Type B pancreatic cell (in vitro differentiated cells): Measurements from ENCODE around the gene NCOA1. TPM values are rescaled to one million over a fixed set of nuclear protein-coding genes. Genes with fewer than 3 reads are reported as not detected.
"Not testable (repeated sequence)": the region's sequence is repeated elsewhere in the genome, so short reads cannot be mapped to it uniquely, and the experiment has no call there.

Source experiments
- DNase-seq: peaks from one replicate; pipeline ENCODE4 v3.0.0; 2021; ENCODE audit warnings: mixed read lengths; ENCODE audit not compliant: unreplicated experiment; ENCODE audit errors: extremely low spot score
- H3K27ac Mint-ChIP-seq: 2 replicates; pipeline ENCODE4 v1.8.0; 2021; ENCODE audit warnings: mild to moderate bottlenecking, mixed read lengths
- H3K27me3 Mint-ChIP-seq: 2 replicates; pipeline ENCODE4 v1.8.0; 2021; ENCODE audit warnings: mixed read lengths
- H3K36me3 Mint-ChIP-seq: 2 replicates; pipeline ENCODE4 v1.8.0; 2021; ENCODE audit warnings: mixed read lengths
- H3K4me1 Mint-ChIP-seq: one replicate; pipeline ENCODE4 v1.8.0; 2021; ENCODE audit warnings: mixed read lengths; ENCODE audit not compliant: unreplicated experiment
- H3K4me3 Mint-ChIP-seq: 2 replicates; pipeline ENCODE4 v1.8.0; 2021; ENCODE audit warnings: mild to moderate bottlenecking, mixed read lengths
- H3K9me3 Mint-ChIP-seq: 2 replicates; pipeline ENCODE4 v1.8.0; 2021; ENCODE audit warnings: mixed read lengths
- total RNA-seq: library from RNA; stranded (reverse); gene quantifications from 2 replicates; pipeline ENCODE4 v1.2.1, GENCODE V29; 2021; ENCODE audit warnings: low replicate concordance
- TF ChIP-seq, protein P1 (sequence below): fragments of 200-600 bp; sonication (generic); conservative IDR thresholded peaks from 2 replicates; pipeline ENCODE4 v1.5.0; 2021; ENCODE audit warnings: antibody characterized with exemption, mild to moderate bottlenecking

NCOA1 gene
- total RNA-seq, 1 donor from 2014 or later, result 23.8 TPM

DNA sequence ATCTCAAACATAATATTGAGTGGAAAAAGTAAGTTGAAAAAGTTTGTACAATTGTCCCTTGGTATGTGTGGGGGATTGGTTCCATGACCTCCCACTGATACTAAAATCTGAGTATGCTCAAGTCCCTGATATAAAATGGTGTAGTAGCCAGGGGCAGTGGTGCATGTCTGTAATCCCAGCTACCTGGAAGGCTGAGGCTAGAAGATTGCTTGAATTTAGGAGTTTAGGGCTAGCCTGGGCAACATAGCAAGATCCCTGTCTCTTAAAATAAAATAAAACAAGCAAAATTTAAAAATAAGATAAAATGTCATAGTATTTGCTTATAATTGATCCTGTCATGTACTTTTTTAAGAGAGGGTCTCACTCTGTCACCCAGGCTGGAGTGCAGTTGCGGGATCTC is 180.2 kb downstream of the NCOA1 start:
- Mint-ChIP-seq H3K27me3 (no peaks in the 10 kb centered on the region), H3K9me3 (no peaks in the 10 kb centered on the region), H3K27ac (no peak overlapping the region), H3K4me1 (peaks cover 5% of the 10 kb centered on the region), H3K36me3 (peaks cover 11% of the 10 kb centered on the region), H3K4me3 (no peak overlapping the region)
- TF ChIP-seq, protein P1, sequence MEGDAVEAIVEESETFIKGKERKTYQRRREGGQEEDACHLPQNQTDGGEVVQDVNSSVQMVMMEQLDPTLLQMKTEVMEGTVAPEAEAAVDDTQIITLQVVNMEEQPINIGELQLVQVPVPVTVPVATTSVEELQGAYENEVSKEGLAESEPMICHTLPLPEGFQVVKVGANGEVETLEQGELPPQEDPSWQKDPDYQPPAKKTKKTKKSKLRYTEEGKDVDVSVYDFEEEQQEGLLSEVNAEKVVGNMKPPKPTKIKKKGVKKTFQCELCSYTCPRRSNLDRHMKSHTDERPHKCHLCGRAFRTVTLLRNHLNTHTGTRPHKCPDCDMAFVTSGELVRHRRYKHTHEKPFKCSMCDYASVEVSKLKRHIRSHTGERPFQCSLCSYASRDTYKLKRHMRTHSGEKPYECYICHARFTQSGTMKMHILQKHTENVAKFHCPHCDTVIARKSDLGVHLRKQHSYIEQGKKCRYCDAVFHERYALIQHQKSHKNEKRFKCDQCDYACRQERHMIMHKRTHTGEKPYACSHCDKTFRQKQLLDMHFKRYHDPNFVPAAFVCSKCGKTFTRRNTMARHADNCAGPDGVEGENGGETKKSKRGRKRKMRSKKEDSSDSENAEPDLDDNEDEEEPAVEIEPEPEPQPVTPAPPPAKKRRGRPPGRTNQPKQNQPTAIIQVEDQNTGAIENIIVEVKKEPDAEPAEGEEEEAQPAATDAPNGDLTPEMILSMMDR, result no peak
- DNase-seq, result no peak

DNA sequence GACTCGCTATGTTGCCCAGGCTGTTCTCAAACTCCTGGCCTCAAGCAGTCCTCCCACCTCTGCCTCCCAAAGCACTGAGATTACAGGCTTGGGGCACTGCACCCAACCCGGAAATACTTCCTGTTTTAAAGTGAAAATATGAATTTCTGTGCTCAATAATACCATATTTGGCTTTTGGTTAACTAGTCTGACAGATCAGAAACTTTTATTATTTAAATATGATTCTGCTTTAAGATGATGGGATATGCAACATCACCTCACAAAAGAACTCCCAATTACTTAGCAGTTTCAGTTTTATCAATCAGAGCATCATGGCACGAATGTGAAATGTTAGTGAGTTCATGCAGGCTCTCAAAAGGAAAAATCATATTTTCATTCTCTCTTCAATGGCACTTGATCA is 181.5 kb downstream of the NCOA1 start:
- Mint-ChIP-seq H3K4me1 (peaks cover 5% of the 10 kb centered on the region), H3K27ac (no peak overlapping the region), H3K9me3 (no peaks in the 10 kb centered on the region), H3K4me3 (no peak overlapping the region), H3K36me3 (peaks cover 16% of the 10 kb centered on the region), H3K27me3 (no peaks in the 10 kb centered on the region)
- DNase-seq, result no peak
- TF ChIP-seq, protein P1, result no peak

DNA sequence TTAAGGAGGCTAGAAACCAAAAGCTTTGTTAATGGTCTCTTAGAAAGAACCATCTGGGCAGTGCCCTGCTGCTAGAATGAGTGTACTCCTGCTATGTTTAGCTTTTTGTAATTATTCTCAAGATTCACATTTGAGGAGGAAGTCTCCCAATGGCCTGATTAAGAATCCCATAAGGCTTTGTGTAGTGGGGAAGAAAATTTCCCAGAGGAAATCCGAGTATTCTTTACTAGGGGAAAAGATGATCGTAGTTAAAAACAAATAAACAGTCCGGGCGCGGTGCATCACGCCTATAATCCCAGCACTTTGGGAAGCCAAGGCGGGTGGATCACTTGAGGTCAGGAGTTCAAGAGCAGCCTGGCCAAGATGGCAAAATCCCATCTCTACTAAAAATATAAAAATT is 184.3 kb downstream of the NCOA1 start:
- TF ChIP-seq, protein P1, result no peak
- Mint-ChIP-seq H3K27ac (no peak overlapping the region), H3K9me3 (no peaks in the 10 kb centered on the region), H3K4me1 (peaks cover 5% of the 10 kb centered on the region), H3K36me3 (peaks cover 31% of the 10 kb centered on the region), H3K4me3 (no peak overlapping the region), H3K27me3 (no peaks in the 10 kb centered on the region)
- DNase-seq, result no peak

DNA sequence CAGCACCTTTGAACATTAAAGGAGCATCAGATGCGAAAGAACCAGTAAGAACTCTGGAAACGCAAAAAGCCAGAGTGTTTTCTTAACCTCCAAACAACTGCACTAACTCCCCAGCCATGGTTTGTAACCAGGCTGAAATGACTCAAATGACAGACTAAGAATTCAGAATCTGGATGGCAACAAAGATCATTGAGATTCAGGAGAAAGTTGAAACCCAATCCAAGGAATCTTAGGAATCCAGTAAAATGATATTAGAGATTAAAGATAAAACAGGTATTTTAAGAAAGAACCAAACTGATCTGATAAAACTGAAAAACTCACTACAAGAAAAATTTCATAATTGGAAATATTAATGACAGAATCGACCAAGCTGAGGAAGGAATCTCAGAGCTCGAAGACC is 185.4 kb downstream of the NCOA1 start:
- H3K27ac Mint-ChIP-seq, result no peak overlapping the region
- H3K9me3 Mint-ChIP-seq, result no peaks in the 10 kb centered on the region
- no peaks in the 10 kb centered on the region for H3K27me3 Mint-ChIP-seq
- no peak overlapping the region for H3K4me3 Mint-ChIP-seq
- TF ChIP-seq, protein P1, result no peak
- peaks cover 33% of the 10 kb centered on the region for H3K36me3 Mint-ChIP-seq
- no peak for DNase-seq
- H3K4me1 Mint-ChIP-seq, result peaks cover 5% of the 10 kb centered on the region

DNA sequence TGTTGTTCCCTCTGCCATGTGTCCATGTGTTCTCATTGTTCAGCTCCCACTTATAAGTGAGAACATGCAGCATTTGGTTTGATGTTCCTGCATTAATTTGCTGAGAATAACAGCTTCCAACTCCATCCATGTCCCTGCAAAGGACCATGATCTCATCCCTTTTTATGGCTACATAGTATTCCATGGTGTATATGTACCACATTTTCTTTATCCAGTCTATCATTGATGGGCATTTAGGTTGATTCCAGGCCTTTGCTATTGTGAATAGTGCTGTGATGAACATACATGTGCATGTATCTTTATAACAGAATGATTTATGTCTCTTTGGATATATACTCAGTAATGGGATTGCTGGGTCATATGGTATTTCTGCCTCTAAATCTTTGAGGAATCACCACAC is 187.0 kb downstream of the NCOA1 start:
- H3K9me3 Mint-ChIP-seq, H3K27ac Mint-ChIP-seq, H3K4me3 Mint-ChIP-seq, H3K27me3 Mint-ChIP-seq, DNase-seq, H3K4me1 Mint-ChIP-seq: not testable (repeated sequence)
- peaks cover 37% of the 10 kb centered on the region for H3K36me3 Mint-ChIP-seq

DNA sequence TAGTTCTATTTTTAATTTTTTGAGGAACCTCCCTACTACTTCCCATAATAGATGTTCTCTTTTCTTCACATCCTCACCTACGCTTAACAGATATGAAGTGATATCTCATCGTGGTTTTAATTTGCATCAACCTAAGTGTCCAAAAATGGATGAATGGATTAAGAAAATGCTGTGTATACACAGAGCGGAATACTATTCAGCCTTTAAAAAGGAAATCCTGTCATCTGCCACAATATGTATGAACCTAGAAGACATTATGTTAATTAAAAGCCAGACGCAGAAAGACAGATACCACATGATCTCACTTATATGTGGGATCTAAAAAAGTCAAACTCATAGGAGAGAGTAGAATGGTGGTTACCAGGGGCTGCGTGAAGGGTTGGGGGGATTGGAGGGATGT is 189.1 kb downstream of the NCOA1 start:
- Mint-ChIP-seq H3K9me3 (no peaks in the 10 kb centered on the region), H3K36me3 (peaks cover 30% of the 10 kb centered on the region), H3K4me1 (peaks cover 6% of the 10 kb centered on the region), H3K4me3 (no peak overlapping the region), H3K27ac (no peak overlapping the region), H3K27me3 (no peaks in the 10 kb centered on the region)
- no peak for DNase-seq
- TF ChIP-seq, protein P1, result no peak
